ENCODE measurements around the gene SEC22C.

DNA sequence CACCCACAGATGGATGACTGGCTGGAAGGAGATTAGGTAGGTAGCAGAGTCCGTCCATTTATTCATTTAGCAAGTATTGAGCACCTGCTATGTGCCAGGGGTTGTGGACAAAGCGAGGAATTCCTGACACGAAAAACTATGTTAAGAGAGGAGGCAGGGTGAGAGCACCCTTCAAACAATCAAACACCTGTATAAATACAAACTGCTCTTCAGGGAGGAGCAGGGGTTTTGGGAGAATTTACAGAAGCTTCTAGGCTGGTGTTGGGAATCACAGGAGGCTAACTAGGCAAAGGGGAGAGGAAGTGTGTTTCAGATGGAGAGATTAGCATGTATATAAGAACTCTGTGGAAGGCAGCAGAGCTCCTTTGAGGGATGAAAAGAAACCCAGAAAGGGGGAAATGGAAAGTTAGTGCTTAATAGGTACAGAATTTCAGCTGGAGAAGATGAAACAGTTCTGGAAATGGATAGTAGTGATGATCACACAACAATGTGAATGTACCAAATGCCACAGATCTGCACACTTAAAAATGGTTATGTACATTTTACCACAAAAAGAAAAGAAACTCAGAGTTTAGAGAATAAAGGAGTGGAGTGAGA lies 805 bp upstream of the SEC22C start:
- no peak for TF ChIP-seq RFX5 (IDR thresholded peaks at IDR 0.05; ENCODE audit: low read depth, low read length)
- TF ChIP-seq GLI4 (CRISPR knock-in tag; IDR thresholded peaks at IDR 0.05; ENCODE audit: borderline replicate concordance) = no peak
- no peak for TF ChIP-seq ZBTB34 (CRISPR knock-in tag; IDR thresholded peaks at IDR 0.05)

Measured in HepG2 (cell line).